Hepatic stellate cell (primary cell): ENCODE data around the gene LDB3.
"Not testable (repeated sequence)": the region's sequence is repeated elsewhere in the genome, so short reads cannot be mapped to it uniquely, and the experiment has no call there.

ENCODE experiments used
- DNase-seq: peaks from one replicate; pipeline ENCODE4 v3.0.0; 2011; ENCODE audit warnings: low spot score

The LDB3 gene

GRCh38 chr10:86733260-86733671, 65.0 kb downstream of the LDB3 start:
- DNase-seq, result no peak

- DNase-seq, result no peak
Measured at GRCh38 chr10:86734207-86734988, 66.1 kb downstream of the LDB3 start.

GRCh38 chr10:86735278-86735677, 67.0 kb downstream of the LDB3 start:
- not testable (repeated sequence) for DNase-seq

GRCh38 chr10:86742230-86742629, 73.9 kb downstream of the LDB3 start:
- no peak for DNase-seq

- DNase-seq, result no peak
Measured at GRCh38 chr10:86744067-86744725, 75.9 kb downstream of the LDB3 start.

- no peak for DNase-seq
Measured at GRCh38 chr10:86747796-86748581, 79.7 kb downstream of the LDB3 start.

GRCh38 chr10:86749854-86750253, 81.5 kb downstream of the LDB3 start:
- no peak for DNase-seq

- DNase-seq, result no peak
Measured at GRCh38 chr10:86751477-86751876, 83.2 kb downstream of the LDB3 start.

- DNase-seq, result no peak
Measured at GRCh38 chr10:86752311-86752710, 84.0 kb downstream of the LDB3 start.

- DNase-seq, result no peak
Measured at GRCh38 chr10:86753051-86753450, 84.7 kb downstream of the LDB3 start.

- DNase-seq, result no peak
Measured at GRCh38 chr10:86753638-86754434, 85.5 kb downstream of the LDB3 start.

GRCh38 chr10:86755454-86755739, 87.1 kb downstream of the LDB3 start:
- no peak for DNase-seq

- peak; percentile 77 for DNase-seq
Measured at GRCh38 chr10:86755740-86756510, 87.6 kb downstream of the LDB3 start.

GRCh38 chr10:86756511-86757112, 88.3 kb downstream of the LDB3 start, which contains the start of gene BMPR1A:
Gene BMPR1A (plus strand): TSS chr10:86756619. CDS start chr10:86876019, 119,400 bp downstream.
- DNase-seq, result peak; percentile 93

GRCh38 chr10:86757113-86757972, 89.0 kb downstream of the LDB3 start:
- DNase-seq, result peak; percentile 45

- DNase-seq, result no peak
Measured at GRCh38 chr10:86758189-86759072, 90.1 kb downstream of the LDB3 start.

GRCh38 chr10:86759073-86759672, 90.9 kb downstream of the LDB3 start:
- DNase-seq, result no peak

GRCh38 chr10:86763404-86763803, 95.1 kb downstream of the LDB3 start:
- no peak for DNase-seq
